ENCODE results near the gene NCAM1.

The NCAM1 gene

GRCh38 chr11:113273720-113274119, 312.5 kb downstream of the NCAM1 start:
- no peak for DNase-seq (ENCODE audit: extremely low spot score)
- POLR2A ChIA-PET = no interaction called here
- TF ChIP-seq ZNF384 (IDR thresholded peaks at IDR 0.05) (no peak), HDGF (IDR thresholded peaks at IDR 0.05; ENCODE audit: borderline replicate concordance) (no peak), SUZ12 (IDR thresholded peaks at IDR 0.05) (no peak), NFRKB (IDR thresholded peaks at IDR 0.05) (no peak), FOXA1 (IDR thresholded peaks at IDR 0.05) (no peak), TARDBP (IDR thresholded peaks at IDR 0.05) (no peak), PKNOX1 (IDR thresholded peaks at IDR 0.05) (no peak), BHLHE40 (IDR thresholded peaks at IDR 0.05; ENCODE audit: borderline replicate concordance) (no peak), CTBP1 (IDR thresholded peaks at IDR 0.05; ENCODE audit: borderline replicate concordance) (no peak), FOXK2 (IDR thresholded peaks at IDR 0.05) (no peak)
- CTCF ChIA-PET = interaction anchor here (0.6 to 1.6 kb wide), 2 partner anchors 16 to 333 kb away, joined by 3 read pairs; no protein-coding TSS in a partner anchor

- ChIA-PET POLR2A (no interaction called here), CTCF (no interaction called here)
- DNase-seq (ENCODE audit: extremely low spot score) = peak; percentile 26
- TF ChIP-seq NFRKB (IDR thresholded peaks at IDR 0.05) = no peak
- no peak for TF ChIP-seq HDGF (IDR thresholded peaks at IDR 0.05; ENCODE audit: borderline replicate concordance)
- no peak for TF ChIP-seq PKNOX1 (IDR thresholded peaks at IDR 0.05)
- TF ChIP-seq SUZ12 (IDR thresholded peaks at IDR 0.05) = no peak
- no peak for TF ChIP-seq ZNF384 (IDR thresholded peaks at IDR 0.05)
- no peak for TF ChIP-seq LEF1 (IDR thresholded peaks at IDR 0.05; ENCODE audit: borderline replicate concordance)
- TF ChIP-seq ARNT (IDR thresholded peaks at IDR 0.05) = no peak
- no peak for TF ChIP-seq FOXK2 (IDR thresholded peaks at IDR 0.05)
- TF ChIP-seq TARDBP (IDR thresholded peaks at IDR 0.05) = no peak
- TF ChIP-seq FOXA1 (IDR thresholded peaks at IDR 0.05) = no peak
- no peak for TF ChIP-seq SP1 (IDR thresholded peaks at IDR 0.05)
- TF ChIP-seq CTBP1 (IDR thresholded peaks at IDR 0.05; ENCODE audit: borderline replicate concordance) = no peak
- TF ChIP-seq L3MBTL2 (conservative IDR thresholded peaks at IDR 0.05) = no peak
- TF ChIP-seq ELF4 (IDR thresholded peaks at IDR 0.05) = no peak
Measured at GRCh38 chr11:113274713-113275582, 313.7 kb downstream of the NCAM1 start.

- CTCF ChIA-PET = interaction anchor here (0.6 kb wide), 1 partner anchor 492 kb away, joined by 3 read pairs; no protein-coding TSS in a partner anchor
Measured at GRCh38 chr11:113275602-113276001, 314.4 kb downstream of the NCAM1 start.

GRCh38 chr11:113276466-113276865, 315.2 kb downstream of the NCAM1 start:
- ChIA-PET POLR2A (no interaction called here), CTCF (no interaction called here)
- TF ChIP-seq HDGF (IDR thresholded peaks at IDR 0.05; ENCODE audit: borderline replicate concordance) (no peak), ELF4 (IDR thresholded peaks at IDR 0.05) (no peak), LEF1 (IDR thresholded peaks at IDR 0.05; ENCODE audit: borderline replicate concordance) (no peak), L3MBTL2 (conservative IDR thresholded peaks at IDR 0.05) (no peak), PKNOX1 (IDR thresholded peaks at IDR 0.05) (no peak), CTBP1 (IDR thresholded peaks at IDR 0.05; ENCODE audit: borderline replicate concordance) (no peak), FOXM1 (IDR thresholded peaks at IDR 0.05; ENCODE audit: borderline replicate concordance) (no peak), TARDBP (IDR thresholded peaks at IDR 0.05) (no peak)
- DNase-seq (ENCODE audit: extremely low spot score) = no peak

More at GRCh38 chr11:113275602-113276001, 314.4 kb downstream of the NCAM1 start:
- TF ChIP-seq SUZ12 (IDR thresholded peaks at IDR 0.05) (no peak), CTBP1 (IDR thresholded peaks at IDR 0.05; ENCODE audit: borderline replicate concordance) (no peak), TARDBP (IDR thresholded peaks at IDR 0.05) (no peak), ELF4 (IDR thresholded peaks at IDR 0.05) (no peak), ZNF384 (IDR thresholded peaks at IDR 0.05) (no peak), HDGF (IDR thresholded peaks at IDR 0.05; ENCODE audit: borderline replicate concordance) (no peak), PKNOX1 (IDR thresholded peaks at IDR 0.05) (no peak), L3MBTL2 (conservative IDR thresholded peaks at IDR 0.05) (no peak), LEF1 (IDR thresholded peaks at IDR 0.05; ENCODE audit: borderline replicate concordance) (no peak), BHLHE40 (IDR thresholded peaks at IDR 0.05; ENCODE audit: borderline replicate concordance) (no peak), FOXA1 (IDR thresholded peaks at IDR 0.05) (no peak), SP1 (IDR thresholded peaks at IDR 0.05) (no peak), FOXM1 (IDR thresholded peaks at IDR 0.05; ENCODE audit: borderline replicate concordance) (no peak), ARNT (IDR thresholded peaks at IDR 0.05) (no peak), FOXK2 (IDR thresholded peaks at IDR 0.05) (no peak)
- POLR2A ChIA-PET = no interaction called here
- DNase-seq (ENCODE audit: extremely low spot score) = no peak

- ChIA-PET POLR2A (no interaction called here), CTCF (no interaction called here)
- no peak for TF ChIP-seq FOXA1 (IDR thresholded peaks at IDR 0.05)
- no peak for TF ChIP-seq TARDBP (IDR thresholded peaks at IDR 0.05)
- TF ChIP-seq LEF1 (IDR thresholded peaks at IDR 0.05; ENCODE audit: borderline replicate concordance) = no peak
- no peak for TF ChIP-seq ZNF384 (IDR thresholded peaks at IDR 0.05)
- no peak for TF ChIP-seq SUZ12 (IDR thresholded peaks at IDR 0.05)
- no peak for TF ChIP-seq L3MBTL2 (conservative IDR thresholded peaks at IDR 0.05)
- DNase-seq (ENCODE audit: extremely low spot score) = no peak
Measured at GRCh38 chr11:113277907-113278306, 316.7 kb downstream of the NCAM1 start.
